Measurements from ENCODE around the gene CIAPIN1. TPM values are rescaled to one million over a fixed set of nuclear protein-coding genes. Genes with fewer than 3 reads are reported as not detected.

The CIAPIN1 gene
- total RNA-seq, 1 experiment from 2014 or later: 98.3 TPM

GRCh38 chr16:57409065-57409464 is 38.1 kb downstream of the CIAPIN1 start:
- Mint-ChIP-seq H3K4me3 (ENCODE audit: unreplicated experiment) (no peak overlapping the region), H3K27me3 (ENCODE audit: insufficient read depth, unreplicated experiment) (no peaks in the 10 kb centered on the region), H3K9me3 (ENCODE audit: unreplicated experiment) (no peaks in the 10 kb centered on the region), H3K27ac (ENCODE audit: unreplicated experiment) (no peak overlapping the region), H3K36me3 (ENCODE audit: insufficient read depth, unreplicated experiment) (no peaks in the 10 kb centered on the region), H3K4me1 (ENCODE audit: low read depth, unreplicated experiment) (peaks cover 9% of the 10 kb centered on the region)
- ChIA-PET POLR2A (no interaction called here), CTCF (interaction anchor here (0.5 to 1.5 kb wide), 2 partner anchors 9 to 109 kb away, joined by 6 to 7 read pairs; no protein-coding TSS in a partner anchor)
- BruUV-seq (replicated peaks): no TSS peak
- Histone ChIP-seq H3K27me3 (replicated peaks; ENCODE audit: control insufficient read depth, insufficient read depth, low read length) (no peaks in the 10 kb centered on the region), H3K4me1 (peaks cover 10% of the 10 kb centered on the region; the same call in 1 of the 2 replicates), H3K36me3 (ENCODE audit: control insufficient read depth, insufficient read depth, low read length) (no peaks in the 10 kb centered on the region), H3K4me3 (ENCODE audit: low read depth, low read length) (no peak overlapping the region), H3K9me3 (no peaks in the 10 kb centered on the region)
- intact Hi-C loops (cut with micrococcal nuclease; ENCODE audit: unreplicated experiment): no loop called here
- no peak for TF ChIP-seq CTCF (IDR thresholded peaks at IDR 0.05; ENCODE audit: insufficient read depth in 1 of 2, low read depth in 1 of 2, low read length in 1 of 2, severe bottlenecking in 1 of 2, unreplicated experiment in 1 of 2)
- no peak for DNase-seq

- Histone ChIP-seq H3K27me3 (replicated peaks; ENCODE audit: control insufficient read depth, insufficient read depth, low read length) (no peaks in the 10 kb centered on the region), H3K4me1 (peaks cover 10% of the 10 kb centered on the region; the same call in 1 of the 2 replicates), H3K9me3 (no peaks in the 10 kb centered on the region), H3K4me3 (ENCODE audit: low read depth, low read length) (no peak overlapping the region), H3K36me3 (ENCODE audit: control insufficient read depth, insufficient read depth, low read length) (no peaks in the 10 kb centered on the region)
- no peak for TF ChIP-seq CTCF (IDR thresholded peaks at IDR 0.05; ENCODE audit: insufficient read depth in 1 of 2, low read depth in 1 of 2, low read length in 1 of 2, severe bottlenecking in 1 of 2, unreplicated experiment in 1 of 2)
- no peaks in the 10 kb centered on the region for H3K9me3 Mint-ChIP-seq (ENCODE audit: unreplicated experiment)
- no peak overlapping the region for H3K4me3 Mint-ChIP-seq (ENCODE audit: unreplicated experiment)
- H3K27me3 Mint-ChIP-seq (ENCODE audit: insufficient read depth, unreplicated experiment): no peaks in the 10 kb centered on the region
- no TSS peak for BruUV-seq (replicated peaks)
- ChIA-PET POLR2A (no interaction called here), CTCF (interaction anchor here (2.0 kb wide), 1 partner anchor 15 kb away, joined by 4 read pairs; no protein-coding TSS in a partner anchor)
- H3K27ac Mint-ChIP-seq (ENCODE audit: unreplicated experiment): no peak overlapping the region
- intact Hi-C loops (cut with micrococcal nuclease; ENCODE audit: unreplicated experiment): no loop called here
- DNase-seq: no peak
- H3K4me1 Mint-ChIP-seq (ENCODE audit: low read depth, unreplicated experiment): peaks cover 9% of the 10 kb centered on the region
- H3K36me3 Mint-ChIP-seq (ENCODE audit: insufficient read depth, unreplicated experiment): no peaks in the 10 kb centered on the region
Measured at GRCh38 chr16:57407521-57408353, 39.4 kb downstream of the CIAPIN1 start.

- BruUV-seq (replicated peaks): no TSS peak
- H3K4me3 ChIP-seq (ENCODE audit: low read depth, low read length): no peak overlapping the region
- H3K4me1 Mint-ChIP-seq (ENCODE audit: low read depth, unreplicated experiment): peaks cover 9% of the 10 kb centered on the region
- no peaks in the 10 kb centered on the region for H3K9me3 Mint-ChIP-seq (ENCODE audit: unreplicated experiment)
- peaks cover 10% of the 10 kb centered on the region; the same call in 1 of the 2 replicates for H3K4me1 ChIP-seq
- no peaks in the 10 kb centered on the region for H3K27me3 ChIP-seq (replicated peaks; ENCODE audit: control insufficient read depth, insufficient read depth, low read length)
- POLR2A ChIA-PET: no interaction called here
- CTCF ChIA-PET: interaction anchor here (0.7 to 2.0 kb wide), 2 partner anchors 16 to 24 kb away, joined by 4 read pairs; no protein-coding TSS in a partner anchor
- H3K27me3 Mint-ChIP-seq (ENCODE audit: insufficient read depth, unreplicated experiment): no peaks in the 10 kb centered on the region
- no peaks in the 10 kb centered on the region for H3K36me3 Mint-ChIP-seq (ENCODE audit: insufficient read depth, unreplicated experiment)
- TF ChIP-seq CTCF (IDR thresholded peaks at IDR 0.05; ENCODE audit: insufficient read depth in 1 of 2, low read depth in 1 of 2, low read length in 1 of 2, severe bottlenecking in 1 of 2, unreplicated experiment in 1 of 2): no peak
- H3K9me3 ChIP-seq: no peaks in the 10 kb centered on the region
- H3K4me3 Mint-ChIP-seq (ENCODE audit: unreplicated experiment): no peak overlapping the region
- intact Hi-C loops (cut with micrococcal nuclease; ENCODE audit: unreplicated experiment): no loop called here
- no peaks in the 10 kb centered on the region for H3K36me3 ChIP-seq (ENCODE audit: control insufficient read depth, insufficient read depth, low read length)
- H3K27ac Mint-ChIP-seq (ENCODE audit: unreplicated experiment): no peak overlapping the region
- no peak for DNase-seq
Measured at GRCh38 chr16:57406881-57407280, 40.3 kb downstream of the CIAPIN1 start.
